GM19239 (cell line): ENCODE data around the gene EIF4E1B.

Source experiments
- DNase-seq: peaks from one replicate; pipeline ENCODE4 v3.0.0; 2011; ENCODE audit warnings: low spot score; ENCODE audit not compliant: insufficient read length
- FAIRE-seq: peaks from 2 replicates; lab custom pipeline; 2011; peaks lifted over from hg19 to GRCh38; lab: Jason Lieb, UNC

EIF4E1B gene

DNA sequence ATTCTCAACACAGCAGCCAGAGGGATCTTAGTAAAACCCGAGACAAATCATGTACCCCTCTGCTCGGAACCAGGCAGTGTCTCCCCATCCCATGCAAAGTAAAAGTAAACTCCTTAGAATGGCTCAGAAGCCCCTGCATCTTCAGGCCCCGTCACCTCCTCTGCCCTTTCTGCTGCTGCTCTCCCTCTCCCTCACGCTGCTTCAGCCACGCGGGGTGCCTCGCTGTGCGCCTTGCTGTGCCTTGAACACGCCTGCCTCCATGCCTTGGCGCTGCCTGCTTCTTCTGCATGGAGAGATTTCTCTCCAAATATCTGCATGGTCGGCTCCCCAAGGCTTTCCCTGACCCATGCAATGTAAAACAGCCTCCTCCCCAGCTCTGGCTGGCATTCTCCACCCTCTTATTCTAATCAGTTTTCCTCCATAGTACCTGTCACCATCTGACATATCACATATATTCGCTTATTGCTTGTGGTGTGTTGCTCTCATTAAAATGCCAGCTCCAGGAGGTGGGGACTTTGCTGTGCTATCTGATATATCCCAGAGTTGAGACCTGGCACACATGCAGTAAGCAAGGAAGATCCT lies 28.5 kb upstream of the EIF4E1B start:
- DNase-seq (no peak), FAIRE-seq (no peak)

- FAIRE-seq = no peak
- DNase-seq = no peak
Measured at GRCh38 chr5:176603091-176603490, 27.4 kb upstream of the EIF4E1B start.

GRCh38 chr5:176606032-176606431 lies 24.4 kb upstream of the EIF4E1B start:
- DNase-seq = no peak

GRCh38 chr5:176606875-176607274 lies 23.6 kb upstream of the EIF4E1B start:
- no peak for DNase-seq
- no peak for FAIRE-seq

More at GRCh38 chr5:176606032-176606431, 24.4 kb upstream of the EIF4E1B start:
- FAIRE-seq = no peak

- DNase-seq (no peak), FAIRE-seq (no peak)
Measured at GRCh38 chr5:176608142-176608705, 22.3 kb upstream of the EIF4E1B start.

DNA sequence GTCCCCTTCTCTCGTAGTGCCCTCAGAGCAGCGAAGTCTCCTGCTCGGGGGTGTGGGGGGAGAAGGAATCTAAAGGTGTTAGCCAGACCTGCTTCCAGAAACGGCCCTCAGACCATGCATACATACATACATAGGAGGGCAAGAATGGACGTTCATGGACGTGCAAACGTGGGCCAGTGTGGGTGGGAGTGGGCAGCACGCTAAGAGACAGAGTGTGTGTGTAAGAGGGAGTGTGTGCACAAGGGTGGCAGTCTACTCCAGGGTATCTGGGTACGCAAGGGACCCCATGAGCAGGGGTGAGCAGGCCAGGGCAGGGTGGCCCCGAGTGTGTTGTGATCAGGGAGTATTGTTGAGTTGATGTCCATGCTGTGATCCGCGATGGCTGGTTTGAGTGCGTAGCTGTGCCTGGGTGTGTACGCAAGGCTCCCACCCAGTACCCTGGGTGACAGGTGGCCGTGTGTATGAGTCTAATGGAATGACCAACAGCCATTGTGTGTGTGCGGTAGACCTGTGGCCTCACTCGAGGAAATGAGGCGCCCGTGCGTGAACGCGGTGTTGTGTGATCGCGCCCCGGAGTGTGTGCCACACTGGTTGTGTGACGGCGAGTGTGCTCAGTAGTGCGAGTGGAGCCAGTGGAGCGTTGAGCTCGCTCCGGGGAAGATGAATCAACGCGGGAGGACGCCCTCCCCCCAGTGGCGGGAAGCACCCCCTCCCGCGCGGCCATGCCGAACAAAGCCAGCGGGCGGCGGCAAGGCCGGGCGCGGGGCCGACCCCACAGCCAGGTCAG lies 21.3 kb upstream of the EIF4E1B start:
- FAIRE-seq = no peak

GRCh38 chr5:176609724-176610434 lies 20.6 kb upstream of the EIF4E1B start, which contains the start of gene GPRIN1:
Gene GPRIN1 (minus strand): TSS chr5:176610156. CDS start chr5:176599834, 10,322 bp downstream.
- DNase-seq = peak; percentile 95
- FAIRE-seq = peak; percentile 18

More for the DNA sequence above, 21.3 kb upstream of the EIF4E1B start:
- no peak for DNase-seq

- DNase-seq (no peak), FAIRE-seq (no peak)
Measured at GRCh38 chr5:176610435-176610773, 20.1 kb upstream of the EIF4E1B start.

- peak; percentile 50 for DNase-seq
- FAIRE-seq = peak; percentile 4
Measured at GRCh38 chr5:176611435-176611834, 19.0 kb upstream of the EIF4E1B start.

GRCh38 chr5:176612008-176612407 lies 18.5 kb upstream of the EIF4E1B start:
- FAIRE-seq = no peak
- no peak for DNase-seq

GRCh38 chr5:176612855-176613254 lies 17.6 kb upstream of the EIF4E1B start:
- FAIRE-seq (no peak), DNase-seq (no peak)

- no peak for FAIRE-seq
- DNase-seq = no peak
Measured at GRCh38 chr5:176614805-176615478, 15.5 kb upstream of the EIF4E1B start.

GRCh38 chr5:176616511-176616910 lies 14.0 kb upstream of the EIF4E1B start:
- FAIRE-seq = no peak
- DNase-seq = no peak

GRCh38 chr5:176618783-176619182 lies 11.7 kb upstream of the EIF4E1B start:
- FAIRE-seq (no peak), DNase-seq (no peak)

DNA sequence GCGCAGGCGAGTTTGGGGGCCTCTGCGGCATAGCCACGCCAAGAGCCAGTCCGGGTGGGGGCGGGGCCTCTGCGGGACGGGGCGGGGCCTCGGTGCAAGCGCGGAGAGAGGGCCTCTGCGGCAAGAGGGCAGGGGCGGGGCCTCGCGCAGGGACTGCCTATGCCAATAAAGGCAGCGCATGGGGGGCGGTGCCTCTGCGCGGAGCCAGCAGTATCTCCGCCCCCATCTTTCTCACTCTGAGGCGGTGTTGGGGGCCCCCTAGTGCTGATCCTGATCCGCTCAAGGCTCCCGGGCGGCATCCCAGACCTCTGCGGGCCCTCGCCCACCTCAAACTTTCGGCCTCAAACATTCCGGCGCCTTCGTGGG lies 11.3 kb upstream of the EIF4E1B start:
- DNase-seq (peak; percentile 75), FAIRE-seq (peak; percentile 11)

- FAIRE-seq (no peak), DNase-seq (no peak)
Measured at GRCh38 chr5:176619569-176620332, 10.7 kb upstream of the EIF4E1B start.

GRCh38 chr5:176620333-176620981 lies 10.0 kb upstream of the EIF4E1B start:
- DNase-seq = no peak
- FAIRE-seq = no peak

DNA sequence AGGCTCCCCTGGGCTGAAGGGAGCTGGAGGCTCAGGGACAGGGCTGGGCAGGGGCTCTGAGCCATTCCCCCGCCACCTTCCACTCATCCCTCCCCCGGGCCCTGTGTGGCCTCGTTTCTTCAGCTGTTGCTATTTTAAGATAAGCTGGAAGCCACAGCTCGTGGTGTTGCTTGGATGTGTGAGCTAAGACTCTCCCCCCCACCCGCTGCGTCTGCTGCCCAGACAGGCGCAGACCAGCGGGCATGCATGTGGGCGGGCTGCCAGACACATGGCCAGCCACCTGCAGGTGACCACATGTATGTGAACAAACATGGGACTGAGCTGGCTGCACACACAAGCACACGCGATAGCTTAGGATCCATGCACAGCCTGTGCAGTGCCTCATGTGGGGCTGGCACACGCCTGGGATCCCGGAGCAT lies 8.8 kb upstream of the EIF4E1B start:
- FAIRE-seq (no peak), DNase-seq (no peak)

- DNase-seq (no peak), FAIRE-seq (no peak)
Measured at GRCh38 chr5:176624142-176624541, 6.3 kb upstream of the EIF4E1B start.
